ENCODE measurements around the gene CYP11A1.
A peak's percentile ranks its signal among the peaks of the same experiment; 100 is the strongest.

Gene CYP11A1

GRCh38 chr15:74304431-74304830, 63.0 kb downstream of the CYP11A1 start:
- no peak for FAIRE-seq
- no peak for DNase-seq (ENCODE audit: low spot score)

- FAIRE-seq (no peak), DNase-seq (ENCODE audit: low spot score) (no peak)
Measured at GRCh38 chr15:74303741-74304309, 63.6 kb downstream of the CYP11A1 start.

GRCh38 chr15:74302821-74303359, 64.6 kb downstream of the CYP11A1 start:
- peak; percentile 58 for DNase-seq (ENCODE audit: low spot score)
- FAIRE-seq: no peak

- FAIRE-seq (no peak), DNase-seq (ENCODE audit: low spot score) (no peak)
Measured at GRCh38 chr15:74301583-74302361, 65.7 kb downstream of the CYP11A1 start.

- no peak for FAIRE-seq
- DNase-seq (ENCODE audit: low spot score): no peak
Measured at GRCh38 chr15:74300057-74300795, 67.2 kb downstream of the CYP11A1 start.

- DNase-seq (ENCODE audit: low spot score) (no peak), FAIRE-seq (no peak)
Measured at GRCh38 chr15:74297887-74298286, 69.6 kb downstream of the CYP11A1 start.

- DNase-seq (ENCODE audit: low spot score): no peak
- FAIRE-seq: no peak
Measured at GRCh38 chr15:74295800-74296199, 71.6 kb downstream of the CYP11A1 start.

GRCh38 chr15:74294010-74294409, 73.4 kb downstream of the CYP11A1 start:
- DNase-seq (ENCODE audit: low spot score) (no peak), FAIRE-seq (no peak)

- FAIRE-seq: no peak
- no peak for DNase-seq (ENCODE audit: low spot score)
Measured at GRCh38 chr15:74293021-74293810, 74.2 kb downstream of the CYP11A1 start.

GRCh38 chr15:74291101-74292071, 76.1 kb downstream of the CYP11A1 start:
- peak; percentile 80 for DNase-seq (ENCODE audit: low spot score)
- FAIRE-seq: peak; percentile 40

- no peak for FAIRE-seq
- no peak for DNase-seq (ENCODE audit: low spot score)
Measured at GRCh38 chr15:74290645-74291044, 76.8 kb downstream of the CYP11A1 start.

- DNase-seq (ENCODE audit: low spot score) (no peak), FAIRE-seq (no peak)
Measured at GRCh38 chr15:74289671-74290070, 77.8 kb downstream of the CYP11A1 start.
